ENCODE results near the gene CSTB.

Gene CSTB

DNA sequence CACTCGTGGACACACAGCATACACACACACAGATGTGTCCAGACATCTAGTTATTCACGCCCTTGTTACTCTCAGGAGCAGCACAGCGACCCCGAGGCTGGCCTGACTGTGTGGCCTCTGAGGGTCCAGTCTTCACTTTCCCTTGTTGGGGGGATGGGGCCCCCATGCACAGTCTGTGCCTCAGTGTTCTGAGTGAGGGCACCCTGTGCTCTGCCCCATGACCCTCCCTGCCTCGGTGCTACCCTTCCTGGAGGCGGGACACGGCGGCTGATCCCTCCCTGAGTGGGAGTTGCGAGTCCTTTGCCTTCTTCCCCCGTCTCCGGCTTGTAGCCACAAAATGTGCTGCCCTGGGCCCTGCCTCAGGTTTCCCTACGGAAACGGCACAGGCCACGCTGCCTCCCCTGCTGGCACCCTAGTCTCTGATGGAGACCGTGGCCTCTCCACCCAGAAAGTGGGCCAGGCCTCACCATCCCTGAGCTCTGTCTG, 8.6 kb downstream of the CSTB start:
- TF ChIP-seq, protein P1, sequence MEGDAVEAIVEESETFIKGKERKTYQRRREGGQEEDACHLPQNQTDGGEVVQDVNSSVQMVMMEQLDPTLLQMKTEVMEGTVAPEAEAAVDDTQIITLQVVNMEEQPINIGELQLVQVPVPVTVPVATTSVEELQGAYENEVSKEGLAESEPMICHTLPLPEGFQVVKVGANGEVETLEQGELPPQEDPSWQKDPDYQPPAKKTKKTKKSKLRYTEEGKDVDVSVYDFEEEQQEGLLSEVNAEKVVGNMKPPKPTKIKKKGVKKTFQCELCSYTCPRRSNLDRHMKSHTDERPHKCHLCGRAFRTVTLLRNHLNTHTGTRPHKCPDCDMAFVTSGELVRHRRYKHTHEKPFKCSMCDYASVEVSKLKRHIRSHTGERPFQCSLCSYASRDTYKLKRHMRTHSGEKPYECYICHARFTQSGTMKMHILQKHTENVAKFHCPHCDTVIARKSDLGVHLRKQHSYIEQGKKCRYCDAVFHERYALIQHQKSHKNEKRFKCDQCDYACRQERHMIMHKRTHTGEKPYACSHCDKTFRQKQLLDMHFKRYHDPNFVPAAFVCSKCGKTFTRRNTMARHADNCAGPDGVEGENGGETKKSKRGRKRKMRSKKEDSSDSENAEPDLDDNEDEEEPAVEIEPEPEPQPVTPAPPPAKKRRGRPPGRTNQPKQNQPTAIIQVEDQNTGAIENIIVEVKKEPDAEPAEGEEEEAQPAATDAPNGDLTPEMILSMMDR (IDR thresholded peaks at IDR 0.05): no peak
- Histone ChIP-seq H3K36me3 (peaks cover 31% of the 10 kb centered on the region), H3K9me3 (no peaks in the 10 kb centered on the region), H3K27me3 (peaks cover 18% of the 10 kb centered on the region), H3K4me1 (ENCODE audit: control insufficient read depth in 1 of 2, insufficient read depth in 1 of 2, low read depth in 1 of 2, low read length in 1 of 2) (peaks cover 7% of the 10 kb centered on the region in 2 experiments), H3K27ac (no peak overlapping the region), H3K4me3 (ENCODE audit: low read depth in 1 of 2, low read length in 1 of 2) (no peak overlapping the region)

DNA sequence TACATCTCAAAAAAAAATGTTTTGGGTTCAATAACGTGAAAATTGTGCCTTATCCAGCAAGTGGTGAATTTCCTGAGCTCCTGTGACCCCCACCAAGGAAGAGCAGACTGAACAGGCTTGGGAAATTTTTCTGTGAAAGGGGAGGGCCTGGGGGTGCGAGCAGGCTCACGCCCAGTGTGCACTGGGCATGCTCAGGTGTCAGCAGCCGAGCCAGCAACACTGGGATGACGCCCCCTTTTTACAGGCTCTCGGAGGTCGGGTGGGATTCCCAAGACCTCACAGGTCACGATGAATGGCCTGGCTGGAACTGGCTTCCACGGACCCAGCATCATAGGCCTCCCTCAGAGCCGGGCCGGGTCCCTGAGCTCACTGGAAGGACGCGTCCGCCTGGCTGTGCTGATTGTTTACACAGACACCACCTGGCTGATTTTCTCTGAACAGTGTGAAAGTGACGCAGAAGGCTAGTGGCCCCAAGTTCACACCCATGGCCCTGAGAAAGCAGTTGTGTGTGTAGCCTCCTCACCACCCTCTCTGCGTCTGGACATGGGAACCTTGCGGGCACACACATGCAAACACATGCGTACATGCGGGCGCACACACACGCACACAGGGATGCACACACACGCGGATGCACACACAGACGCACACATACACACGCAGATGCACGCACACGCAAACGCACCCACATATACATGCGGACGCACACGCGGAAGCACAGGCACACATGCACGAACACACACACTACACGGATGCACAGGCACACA, 9.2 kb downstream of the CSTB start:
- H3K27ac ChIP-seq: no peak overlapping the region
- H3K4me1 ChIP-seq (ENCODE audit: control insufficient read depth in 1 of 2, insufficient read depth in 1 of 2, low read depth in 1 of 2, low read length in 1 of 2): peaks cover 7% of the 10 kb centered on the region in 2 experiments
- peaks cover 37% of the 10 kb centered on the region for H3K36me3 ChIP-seq
- peaks cover 18% of the 10 kb centered on the region for H3K27me3 ChIP-seq
- H3K4me3 ChIP-seq (ENCODE audit: low read depth in 1 of 2, low read length in 1 of 2): no peak overlapping the region
- no peaks in the 10 kb centered on the region for H3K9me3 ChIP-seq
- TF ChIP-seq, protein P1 (IDR thresholded peaks at IDR 0.05): no peak

DNA sequence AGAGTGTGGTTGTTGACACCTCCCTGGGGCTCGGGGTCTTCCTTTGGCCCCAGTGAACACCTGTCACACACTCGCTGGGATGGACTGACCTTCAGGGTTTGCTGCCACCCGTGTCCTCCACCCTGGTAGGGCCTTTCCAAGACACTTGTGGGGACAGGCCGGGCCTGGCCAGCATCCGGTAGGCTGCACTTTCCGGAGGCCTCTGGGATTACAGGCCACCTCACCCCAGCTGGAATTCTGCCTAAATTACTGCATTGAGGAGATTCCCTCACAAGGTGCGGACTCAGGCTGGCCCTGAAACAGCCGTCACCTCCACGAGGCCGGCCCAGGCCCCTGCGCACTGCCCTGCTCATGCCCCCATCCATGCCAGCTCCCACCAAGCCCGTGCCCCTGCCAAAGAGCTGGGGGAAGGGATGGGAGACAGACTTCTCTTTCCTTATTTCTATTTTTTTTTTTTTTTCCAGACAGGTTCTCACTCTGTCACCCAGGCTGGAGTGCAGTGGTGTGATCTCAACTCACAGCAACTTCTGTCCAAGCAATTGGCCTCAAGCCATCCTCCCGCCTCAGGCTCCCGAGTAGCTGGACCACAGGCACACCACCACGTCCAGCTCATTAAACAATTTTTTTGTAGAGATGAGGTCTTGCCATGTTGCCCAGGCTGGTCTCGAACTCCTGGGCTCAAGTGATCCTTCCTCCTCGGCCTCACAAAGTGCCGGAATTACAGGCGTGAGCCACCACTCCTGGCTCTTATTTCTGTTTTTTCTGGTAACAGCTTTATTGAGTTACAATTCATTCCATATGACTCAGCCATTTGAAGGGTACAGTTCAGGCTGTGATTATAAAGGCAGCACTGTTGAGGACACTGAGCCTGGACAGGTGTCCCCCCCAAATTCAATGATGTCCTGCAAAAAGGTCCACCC, 11.3 kb downstream of the CSTB start:
- H3K27ac ChIP-seq: peak overlapping the region; percentile 31
- H3K27me3 ChIP-seq: peaks cover 18% of the 10 kb centered on the region
- H3K9me3 ChIP-seq: no peaks in the 10 kb centered on the region
- peaks cover 7% of the 10 kb centered on the region in 2 experiments for H3K4me1 ChIP-seq (ENCODE audit: control insufficient read depth in 1 of 2, insufficient read depth in 1 of 2, low read depth in 1 of 2, low read length in 1 of 2)
- TF ChIP-seq, protein P1 (IDR thresholded peaks at IDR 0.05): no peak
- H3K36me3 ChIP-seq: peaks cover 57% of the 10 kb centered on the region
- H3K4me3 ChIP-seq (ENCODE audit: low read depth in 1 of 2, low read length in 1 of 2): no peak overlapping the region

DNA sequence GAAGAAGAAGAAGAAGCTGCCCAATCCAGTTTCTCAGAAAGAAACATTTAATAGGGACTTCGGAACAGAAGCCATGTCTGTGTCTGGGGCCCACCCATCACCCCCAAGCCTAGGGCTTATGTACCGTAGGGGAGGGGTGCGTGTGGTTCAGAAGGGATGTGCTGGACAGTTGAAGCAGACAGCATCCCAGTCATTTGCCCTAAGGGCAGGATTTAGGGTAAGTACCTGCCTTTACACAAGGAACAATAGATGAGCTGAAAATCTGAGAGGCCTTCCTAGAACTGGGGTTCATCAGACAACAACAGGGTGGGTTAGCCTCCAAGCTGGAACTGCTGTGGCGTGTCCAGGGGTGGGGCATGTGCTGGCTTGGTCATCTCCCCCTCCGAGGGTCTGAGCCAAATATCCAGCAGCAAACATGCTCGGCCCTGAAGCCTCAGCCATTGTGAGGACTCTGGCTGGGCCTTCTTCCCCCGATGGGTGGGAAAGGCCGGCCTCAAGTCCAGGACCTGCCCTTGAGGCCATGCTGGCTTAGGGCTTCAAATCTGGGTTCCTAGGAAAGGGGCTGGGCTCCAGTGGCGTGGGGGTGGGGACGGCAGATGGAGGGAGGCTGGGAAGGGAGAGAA, 12.1 kb downstream of the CSTB start:
- Histone ChIP-seq H3K27me3 (peaks cover 13% of the 10 kb centered on the region), H3K4me1 (ENCODE audit: control insufficient read depth in 1 of 2, insufficient read depth in 1 of 2, low read depth in 1 of 2, low read length in 1 of 2) (peaks cover 7% of the 10 kb centered on the region in 2 experiments), H3K36me3 (peaks cover 66% of the 10 kb centered on the region), H3K4me3 (ENCODE audit: low read depth in 1 of 2, low read length in 1 of 2) (no peak overlapping the region), H3K9me3 (no peaks in the 10 kb centered on the region), H3K27ac (peak overlapping the region; percentile 31)
- TF ChIP-seq, protein P1 (IDR thresholded peaks at IDR 0.05): no peak
